ENCODE results near the gene PSMB2.
"Not testable (repeated sequence)": the region's sequence is repeated elsewhere in the genome, so short reads cannot be mapped to it uniquely, and the experiment has no call there.

The PSMB2 gene

GRCh38 chr1:35591211-35591610, 50.1 kb downstream of the PSMB2 start:
- DNase-seq = no peak

GRCh38 chr1:35590476-35591040, 50.8 kb downstream of the PSMB2 start:
- DNase-seq = no peak

- DNase-seq = no peak
Measured at GRCh38 chr1:35589516-35590427, 51.6 kb downstream of the PSMB2 start.

GRCh38 chr1:35588197-35588910, 53.0 kb downstream of the PSMB2 start:
- DNase-seq = no peak

- no peak for DNase-seq
Measured at GRCh38 chr1:35587736-35588135, 53.6 kb downstream of the PSMB2 start.

DNA sequence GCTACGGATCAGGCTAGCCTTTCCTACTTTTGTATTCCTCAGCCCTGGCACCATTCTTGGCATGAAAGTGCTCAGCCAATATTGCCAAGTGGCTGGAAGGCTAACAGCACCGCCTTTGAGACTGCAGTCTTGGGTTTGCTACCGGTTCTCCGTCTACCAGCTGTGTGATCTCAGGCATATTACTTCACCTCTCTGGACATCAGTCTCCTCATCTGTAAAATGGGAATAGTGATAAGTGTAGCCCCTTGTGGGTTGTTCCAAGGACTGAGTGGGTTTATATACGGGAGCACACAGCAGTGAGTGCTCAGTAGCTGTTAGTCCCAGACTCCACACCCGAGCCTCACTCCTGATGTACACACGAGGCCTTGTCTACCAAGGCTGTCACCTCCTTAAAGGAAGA, 54.5 kb downstream of the PSMB2 start:
- DNase-seq = no peak

DNA sequence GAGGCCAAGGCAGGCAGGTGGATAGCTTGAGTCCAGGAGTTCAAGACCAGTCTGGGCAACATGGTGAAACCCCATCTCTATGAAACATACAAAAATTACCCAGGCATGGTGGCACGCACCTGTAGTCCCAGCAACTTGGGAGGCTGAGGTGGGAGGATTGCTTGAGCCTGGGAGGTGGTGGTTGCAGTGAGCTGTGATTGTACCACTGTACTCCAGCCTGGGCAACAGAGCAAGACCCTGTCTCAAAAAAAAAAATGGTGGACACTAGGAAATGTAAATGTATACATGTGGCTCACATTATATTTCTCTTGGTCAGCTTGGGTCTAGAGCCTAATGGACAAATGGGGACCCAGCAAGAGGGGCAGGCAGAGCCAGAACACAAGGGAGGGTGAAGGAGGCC, 55.5 kb downstream of the PSMB2 start:
- DNase-seq = not testable (repeated sequence)

DNA sequence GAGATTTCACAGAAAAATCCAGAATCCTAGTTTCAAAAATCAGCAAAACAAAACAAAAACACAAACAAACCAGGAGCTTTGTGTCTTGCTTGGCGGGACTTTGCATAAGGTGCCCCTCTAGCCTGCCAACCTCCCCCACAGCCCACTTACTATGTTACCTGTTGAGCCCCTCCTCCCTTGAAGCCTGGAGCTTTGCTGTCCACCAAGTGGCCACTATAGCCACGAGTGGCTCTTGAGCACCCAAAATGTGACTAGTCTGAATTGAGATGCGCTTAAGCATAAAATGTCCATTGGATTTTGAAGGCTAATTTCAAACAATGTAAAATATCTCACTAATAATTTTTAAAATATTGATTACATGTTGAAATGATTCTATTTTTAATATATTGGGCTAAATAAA, 56.0 kb downstream of the PSMB2 start:
- DNase-seq = no peak

DNA sequence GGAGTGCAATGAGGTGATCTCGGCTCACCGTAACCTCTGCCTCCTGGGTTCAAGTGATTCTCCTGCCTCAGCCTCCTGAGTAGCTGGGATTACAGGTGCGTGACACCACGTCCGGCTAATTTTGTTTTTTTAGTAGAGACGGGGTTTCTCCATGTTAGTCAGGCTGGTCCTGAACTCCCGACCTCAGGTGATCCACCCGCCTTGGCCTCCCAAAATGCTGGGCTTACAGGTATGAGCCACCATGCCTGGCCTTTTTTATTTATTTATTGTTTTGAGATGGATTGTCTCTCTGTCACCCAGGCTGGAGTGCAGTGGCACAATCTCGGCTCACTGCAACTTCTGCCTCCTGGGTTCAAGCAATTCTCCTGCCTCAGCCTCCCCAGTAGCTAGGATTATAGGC, 59.7 kb downstream of the PSMB2 start:
- not testable (repeated sequence) for DNase-seq

DNA sequence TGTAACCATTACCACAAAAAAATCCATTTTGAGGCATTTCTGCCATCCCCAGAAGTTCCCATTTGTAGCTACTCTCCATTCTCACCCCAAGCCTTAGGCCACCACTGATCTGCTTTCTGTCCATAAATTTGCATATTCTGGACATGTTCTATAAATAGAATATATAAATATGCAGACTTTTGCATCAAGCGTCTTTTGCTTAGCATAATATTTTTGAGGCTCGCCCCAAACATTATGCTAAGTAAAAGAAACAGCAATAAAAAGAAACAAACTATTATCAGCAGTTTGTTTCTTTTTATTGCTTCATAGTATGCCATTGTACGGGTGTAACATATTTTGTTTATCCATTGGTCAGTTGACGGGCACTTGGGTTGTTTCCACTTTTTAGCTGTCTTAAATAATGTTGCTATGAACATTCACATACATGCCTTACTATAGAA, 60.4 kb downstream of the PSMB2 start:
- no peak for DNase-seq

- DNase-seq = no peak
Measured at GRCh38 chr1:35577071-35577998, 64.0 kb downstream of the PSMB2 start.

DNA sequence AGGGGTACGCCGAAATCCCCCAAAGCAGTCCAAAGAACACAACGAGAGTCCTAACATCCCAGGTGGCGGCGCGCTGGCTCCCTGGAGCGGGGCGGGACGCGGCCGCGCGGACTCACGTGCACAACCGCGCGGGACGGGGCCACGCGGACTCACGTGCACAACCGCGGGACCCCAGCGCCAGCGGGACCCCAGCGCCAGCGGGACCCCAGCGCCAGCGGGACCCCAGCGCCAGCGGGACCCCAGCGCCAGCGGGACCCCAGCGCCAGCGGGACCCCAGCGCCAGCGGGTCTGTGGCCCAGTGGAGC, 64.6 kb downstream of the PSMB2 start:
- not testable (repeated sequence) for DNase-seq

GRCh38 chr1:35576061-35576765, 65.1 kb downstream of the PSMB2 start:
- DNase-seq = no peak

- no peak for DNase-seq
Measured at GRCh38 chr1:35575416-35575958, 65.8 kb downstream of the PSMB2 start.

DNA sequence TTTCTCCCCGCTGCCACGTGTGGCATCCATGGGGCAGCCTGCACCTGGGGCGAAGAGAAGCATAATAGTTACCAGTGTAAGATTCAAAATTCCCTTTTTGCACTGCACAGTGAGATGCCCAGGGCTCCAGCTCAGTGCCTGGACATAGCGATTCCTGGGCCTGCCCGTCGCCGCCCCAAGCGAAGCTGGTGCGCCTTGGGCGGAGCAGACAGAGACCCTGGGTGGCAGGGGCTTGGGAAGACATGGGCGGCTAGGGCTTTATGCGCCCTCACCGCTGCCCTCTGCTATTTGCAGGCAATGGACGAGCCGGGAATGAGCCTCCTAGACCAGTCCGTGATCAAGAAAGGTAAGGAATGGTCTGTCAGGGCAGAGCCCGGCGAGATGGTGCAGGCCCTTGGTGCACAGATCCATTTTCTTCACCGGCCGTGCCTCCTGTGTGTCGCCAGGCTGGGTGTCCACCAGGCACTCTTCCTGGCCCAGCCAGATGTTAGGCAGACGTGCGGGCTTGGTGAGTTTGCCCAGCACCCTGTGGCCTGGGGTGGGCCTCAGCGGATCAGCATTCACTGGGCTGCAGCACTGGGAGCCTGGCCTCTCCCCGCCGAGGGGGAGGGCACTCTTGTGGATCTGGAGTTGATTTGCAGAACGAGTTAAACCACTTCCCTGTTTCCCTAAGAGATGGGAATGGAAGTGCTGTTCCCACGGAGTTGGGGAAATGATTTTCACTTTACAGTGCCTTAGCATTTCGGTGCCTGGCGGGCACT, 66.5 kb downstream of the PSMB2 start:
- no peak for DNase-seq

DNA sequence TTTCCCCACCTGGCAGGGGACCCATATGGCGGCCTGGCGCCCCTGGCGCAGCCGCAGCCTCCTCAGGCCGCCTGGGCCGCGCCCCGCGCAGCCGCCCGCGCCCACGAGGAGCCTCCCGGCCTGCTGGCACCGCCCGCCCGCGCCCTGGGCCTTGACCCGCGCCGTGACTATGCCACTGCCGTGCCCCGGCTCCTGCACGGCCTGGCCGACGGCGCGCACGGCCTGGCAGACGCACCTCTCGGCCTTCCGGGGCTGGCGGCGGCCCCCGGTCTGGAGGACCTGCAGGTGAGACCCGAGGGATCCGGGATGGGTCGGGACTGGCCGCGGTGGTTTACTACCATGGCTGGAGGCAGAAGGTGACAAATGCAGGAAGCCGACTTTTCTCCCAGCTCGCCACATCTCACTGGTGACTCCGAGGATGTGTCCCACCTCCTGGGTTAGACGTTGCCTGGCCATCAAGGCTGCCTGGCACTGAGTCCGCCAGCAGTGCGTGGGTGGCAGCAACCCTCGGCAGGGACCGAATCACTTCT, 67.1 kb downstream of the PSMB2 start:
- no peak for DNase-seq

DNA sequence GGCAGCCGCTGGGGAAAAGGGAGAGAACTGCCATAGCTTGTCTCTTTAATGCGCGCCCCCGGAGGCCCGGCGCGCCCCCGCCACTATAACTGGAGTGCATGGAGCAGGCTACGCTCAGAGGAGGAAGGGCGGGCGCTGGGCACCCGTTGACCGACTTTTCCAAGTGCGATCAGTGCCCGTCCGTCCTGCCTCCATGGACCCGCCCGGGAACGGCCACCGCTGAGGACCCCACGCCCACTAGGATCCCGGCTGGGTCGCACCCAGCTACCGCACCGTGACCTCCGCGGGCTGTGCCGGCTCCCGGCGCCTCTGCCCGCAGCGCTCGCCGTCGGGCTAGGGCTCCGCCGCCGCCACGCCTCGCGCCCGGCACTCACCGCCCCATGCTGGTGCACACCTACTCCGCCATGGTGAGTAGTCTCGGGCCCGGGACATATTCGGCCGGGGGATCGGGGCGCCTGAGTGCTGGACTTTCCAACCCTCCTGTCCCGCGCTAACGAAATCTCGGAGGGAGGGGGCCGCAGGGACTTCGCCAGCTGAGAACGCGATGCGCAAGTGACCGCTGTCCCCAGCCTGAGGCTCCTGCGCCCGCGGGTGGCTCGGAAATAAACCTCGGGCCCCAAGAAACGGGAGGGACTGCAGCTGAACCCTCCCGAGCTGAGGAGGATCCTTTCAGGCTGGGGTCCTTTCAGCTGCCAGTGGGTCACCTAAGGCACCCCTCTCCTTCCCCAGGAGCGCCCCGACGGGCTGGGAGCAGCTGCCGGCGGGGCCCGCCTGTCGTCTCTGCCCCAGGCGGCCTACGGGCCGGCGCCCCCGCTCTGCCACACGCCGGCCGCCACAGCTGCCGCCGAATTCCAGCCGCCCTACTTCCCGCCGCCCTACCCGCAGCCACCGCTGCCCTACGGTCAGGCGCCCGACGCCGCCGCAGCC, 67.9 kb downstream of the PSMB2 start, which contains the start of gene TFAP2E:
Gene TFAP2E (plus strand): TSS at position 117 of the 927 bp plus-strand sequence. CDS start 264 bp downstream, at position 381.
- no peak for DNase-seq

- no peak for DNase-seq
Measured at GRCh38 chr1:35572296-35572695, 69.0 kb downstream of the PSMB2 start.

DNA sequence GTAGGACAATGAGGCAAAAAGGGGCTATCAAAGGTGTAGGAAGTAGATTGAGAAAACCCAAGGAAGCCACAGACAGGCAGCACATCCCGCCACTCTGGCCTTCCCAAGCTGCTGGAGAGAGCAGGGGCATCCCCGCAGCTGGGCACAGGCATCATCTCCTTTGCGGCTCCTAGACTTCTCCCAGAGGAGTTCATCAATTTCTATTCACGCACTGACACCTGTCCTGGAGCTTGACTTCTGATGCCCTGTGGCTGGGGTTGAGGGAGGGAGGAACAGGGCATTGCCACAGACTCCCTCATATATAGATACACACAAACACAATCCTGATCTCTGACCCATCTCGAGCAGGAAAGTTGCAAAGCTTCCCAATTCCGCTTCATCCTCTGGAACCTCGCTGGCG, 70.1 kb downstream of the PSMB2 start:
- DNase-seq = no peak

All from NCI-H187 (cell line).